ENCODE data around the gene OPHN1. TPM values are rescaled to one million over a fixed set of nuclear protein-coding genes. Genes with fewer than 3 reads are reported as not detected.

The OPHN1 gene
- polyA plus RNA-seq, 1 donor = 5.6 TPM

DNA sequence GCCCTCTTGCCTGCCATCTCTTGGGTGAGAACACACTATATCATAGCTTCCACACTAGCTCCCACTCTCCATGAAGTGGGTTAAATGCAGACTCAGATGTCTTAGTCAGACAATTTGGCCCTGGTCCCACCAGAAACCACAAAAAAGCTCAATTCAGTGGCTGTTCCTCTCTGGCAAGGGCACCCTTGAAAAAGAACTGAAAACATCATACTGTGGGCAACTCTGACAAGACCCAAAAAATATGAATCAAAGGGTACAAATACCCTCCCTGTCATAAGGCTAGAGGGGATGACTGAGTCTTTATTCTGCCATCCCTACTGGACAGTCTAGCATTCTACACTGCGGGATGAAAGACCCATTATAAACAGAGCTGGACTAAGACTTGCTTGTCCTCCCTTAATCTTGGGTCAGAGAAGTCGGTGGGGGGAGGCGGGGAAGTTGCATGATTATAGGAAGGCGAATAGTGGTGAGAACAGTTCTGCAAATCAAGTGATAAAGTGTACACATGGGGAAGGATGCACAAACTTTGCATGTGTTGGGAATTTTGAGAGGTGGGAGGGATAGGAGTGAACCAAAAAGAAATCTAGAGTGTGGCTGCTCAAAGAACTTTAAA, 172.1 kb downstream of the OPHN1 start:
- no peak for DNase-seq
- no peak overlapping the region for H3K4me3 ChIP-seq (ENCODE audit: low read length)
- H3K9me3 ChIP-seq (ENCODE audit: control insufficient read depth, low read depth, low read length) = no peaks in the 10 kb centered on the region
- H3K4me1 ChIP-seq (ENCODE audit: control insufficient read depth, insufficient read depth, low read length) = no peaks in the 10 kb centered on the region
- no peaks in the 10 kb centered on the region for H3K36me3 ChIP-seq (ENCODE audit: control insufficient read depth, insufficient read depth, low read length)
- H3K27me3 ChIP-seq (ENCODE audit: control insufficient read depth, insufficient read depth, low read length) = no peaks in the 10 kb centered on the region
- no CpG with 5 or more reads among the region's 4 CpGs for WGBS (ENCODE audit: insufficient coverage, low lambda C conversion rate)
- H3K27ac ChIP-seq (ENCODE audit: low read length) = no peak overlapping the region

DNA sequence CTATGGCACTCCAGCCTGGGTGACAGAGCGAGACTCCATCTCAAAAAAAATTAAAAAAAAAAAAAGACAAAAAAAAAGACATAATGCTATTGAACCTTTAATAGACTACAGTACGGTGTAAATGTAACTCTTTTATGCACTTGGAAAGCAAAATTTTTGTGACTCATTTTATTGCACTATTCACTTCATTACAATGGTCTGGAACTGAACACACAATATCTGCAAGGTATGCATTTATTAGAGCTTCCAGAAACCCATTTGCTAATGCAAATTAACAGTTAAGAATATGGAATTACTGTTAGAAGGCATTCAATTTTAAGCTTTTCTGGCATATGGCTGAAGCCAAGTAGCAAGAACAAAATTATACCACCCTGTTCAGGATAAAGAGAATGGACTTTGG, 176.3 kb downstream of the OPHN1 start:
- 100% methylated on average over 1 of the region's 2 CpGs for WGBS (ENCODE audit: insufficient coverage, low lambda C conversion rate)
- H3K27ac ChIP-seq (ENCODE audit: low read length) = no peak overlapping the region

DNA sequence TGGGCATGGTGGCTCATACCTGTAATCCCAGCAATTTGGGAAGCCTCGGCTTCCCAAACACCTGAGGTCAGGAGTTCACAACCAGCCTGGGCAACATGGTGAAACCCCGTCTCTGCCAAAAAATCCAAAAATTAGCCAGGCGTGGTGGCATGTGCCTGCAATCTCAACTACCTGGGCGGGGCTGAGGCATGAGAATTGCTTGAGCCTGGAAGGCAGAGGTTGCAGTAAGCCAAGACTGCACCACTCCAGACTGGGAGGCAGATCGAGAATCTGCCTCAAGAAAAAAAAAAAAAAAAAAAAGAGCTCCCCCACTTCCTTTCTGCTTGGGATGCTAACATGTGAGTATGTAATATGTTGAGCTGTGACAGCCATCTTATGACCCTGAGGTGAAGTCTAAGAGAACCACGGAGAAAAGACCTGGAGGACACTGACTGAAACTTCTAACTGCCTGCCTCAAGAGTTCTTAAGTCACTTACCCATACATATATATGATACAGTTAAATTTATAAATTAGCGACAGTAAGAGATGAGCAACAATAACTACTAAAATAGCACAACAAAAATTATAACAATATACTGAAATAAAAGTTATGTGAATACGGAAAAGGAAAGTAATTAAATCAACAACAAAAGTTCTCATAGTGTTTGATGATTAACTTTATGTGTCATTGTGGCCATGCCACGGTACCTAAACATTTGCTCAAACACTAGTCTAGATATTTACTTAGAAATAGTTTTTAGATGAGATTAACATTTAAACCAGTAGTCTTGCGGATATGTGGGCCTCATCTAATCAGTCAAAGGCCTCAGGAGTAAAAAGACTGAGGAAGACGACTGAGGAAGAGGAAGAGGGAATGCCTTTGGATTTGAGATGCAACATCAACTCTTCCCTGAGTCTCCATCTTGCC, 178.3 kb downstream of the OPHN1 start:
- Histone ChIP-seq H3K4me1 (ENCODE audit: control insufficient read depth, insufficient read depth, low read length) (no peaks in the 10 kb centered on the region), H3K9me3 (ENCODE audit: control insufficient read depth, low read depth, low read length) (no peaks in the 10 kb centered on the region), H3K27ac (ENCODE audit: low read length) (no peak overlapping the region), H3K4me3 (ENCODE audit: low read length) (no peak overlapping the region), H3K36me3 (ENCODE audit: control insufficient read depth, insufficient read depth, low read length) (no peaks in the 10 kb centered on the region), H3K27me3 (ENCODE audit: control insufficient read depth, insufficient read depth, low read length) (no peaks in the 10 kb centered on the region)
- DNase-seq = no peak
- 100% methylated on average over 1 of the region's 11 CpGs for WGBS (ENCODE audit: insufficient coverage, low lambda C conversion rate)

More for the DNA sequence above, 176.3 kb downstream of the OPHN1 start:
- no peaks in the 10 kb centered on the region for H3K27me3 ChIP-seq (ENCODE audit: control insufficient read depth, insufficient read depth, low read length)
- H3K4me3 ChIP-seq (ENCODE audit: low read length) = no peak overlapping the region
- no peaks in the 10 kb centered on the region for H3K9me3 ChIP-seq (ENCODE audit: control insufficient read depth, low read depth, low read length)
- no peak for DNase-seq
- H3K4me1 ChIP-seq (ENCODE audit: control insufficient read depth, insufficient read depth, low read length) = no peaks in the 10 kb centered on the region
- no peaks in the 10 kb centered on the region for H3K36me3 ChIP-seq (ENCODE audit: control insufficient read depth, insufficient read depth, low read length)

DNA sequence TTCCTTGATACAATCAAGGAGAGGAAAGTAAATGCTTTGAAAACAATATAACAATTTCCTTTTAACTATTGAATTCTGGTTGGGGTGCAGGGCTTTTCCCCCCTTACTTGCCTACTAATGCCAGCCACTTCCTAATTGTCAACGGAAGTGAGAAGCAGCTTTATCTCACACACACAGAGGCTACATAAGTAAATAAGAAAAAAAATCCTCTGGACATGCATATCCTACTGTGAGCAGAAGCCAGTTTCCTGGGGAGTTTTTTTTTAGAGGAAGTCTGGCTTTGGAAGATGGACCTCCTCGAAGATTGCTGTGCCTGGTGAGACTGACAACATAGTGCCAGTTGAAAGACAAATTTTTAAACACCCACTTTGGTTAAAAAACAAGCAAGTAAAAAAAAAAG, 180.6 kb downstream of the OPHN1 start:
- H3K4me3 ChIP-seq (ENCODE audit: low read length) = no peak overlapping the region
- H3K36me3 ChIP-seq (ENCODE audit: control insufficient read depth, insufficient read depth, low read length) = no peaks in the 10 kb centered on the region
- H3K9me3 ChIP-seq (ENCODE audit: control insufficient read depth, low read depth, low read length) = no peaks in the 10 kb centered on the region
- no peaks in the 10 kb centered on the region for H3K27me3 ChIP-seq (ENCODE audit: control insufficient read depth, insufficient read depth, low read length)
- H3K27ac ChIP-seq (ENCODE audit: low read length) = no peak overlapping the region
- WGBS (ENCODE audit: insufficient coverage, low lambda C conversion rate) = no CpG with 5 or more reads among the region's 2 CpGs
- DNase-seq = no peak
- no peaks in the 10 kb centered on the region for H3K4me1 ChIP-seq (ENCODE audit: control insufficient read depth, insufficient read depth, low read length)

DNA sequence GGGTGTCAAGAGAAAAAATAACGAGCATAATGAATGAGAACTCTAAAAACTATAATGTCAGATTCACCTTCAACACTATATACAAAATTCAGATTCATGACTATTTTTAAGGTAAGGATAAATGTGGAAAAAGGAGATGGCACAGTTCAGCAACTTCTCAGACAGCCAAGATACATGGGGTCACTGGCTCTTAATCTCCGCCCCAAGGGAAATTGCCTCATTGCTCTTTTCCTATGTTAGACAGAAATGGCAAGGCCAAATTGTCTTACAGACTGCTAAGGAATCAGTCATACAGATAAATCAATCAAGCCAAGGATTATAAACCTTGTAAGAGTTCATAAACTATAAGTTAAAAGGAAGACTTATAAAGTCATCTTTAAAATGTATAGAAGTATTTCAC, 183.4 kb downstream of the OPHN1 start:
- no peak overlapping the region for H3K27ac ChIP-seq (ENCODE audit: low read length)

DNA sequence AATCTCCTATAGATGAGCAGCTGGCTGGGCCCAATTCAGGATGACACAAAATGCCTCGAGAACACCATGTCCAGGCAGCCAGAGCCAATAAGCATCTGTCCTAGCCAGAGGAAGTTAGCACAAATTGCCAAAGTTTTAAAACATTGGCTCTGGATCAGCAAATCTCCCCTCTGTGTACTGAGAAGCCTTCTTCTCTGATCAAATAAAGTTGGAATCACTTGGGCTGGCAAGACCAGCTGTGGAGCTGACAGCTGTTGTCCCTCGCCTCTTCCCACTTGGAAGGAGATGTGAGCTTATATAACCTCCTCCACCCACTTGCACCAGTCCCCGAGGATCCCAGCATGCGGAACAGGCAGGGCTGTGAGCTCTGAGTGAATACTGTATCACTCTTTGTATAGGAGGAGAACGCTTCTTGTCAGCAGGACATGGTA, 183.9 kb downstream of the OPHN1 start:
- no peak overlapping the region for H3K27ac ChIP-seq (ENCODE audit: low read length)
- no CpG with 5 or more reads among the region's 5 CpGs for WGBS (ENCODE audit: insufficient coverage, low lambda C conversion rate)
- H3K27me3 ChIP-seq (ENCODE audit: control insufficient read depth, insufficient read depth, low read length) = no peaks in the 10 kb centered on the region
- no peaks in the 10 kb centered on the region for H3K36me3 ChIP-seq (ENCODE audit: control insufficient read depth, insufficient read depth, low read length)
- H3K4me3 ChIP-seq (ENCODE audit: low read length) = no peak overlapping the region
- H3K4me1 ChIP-seq (ENCODE audit: control insufficient read depth, insufficient read depth, low read length) = no peaks in the 10 kb centered on the region
- DNase-seq = no peak
- no peaks in the 10 kb centered on the region for H3K9me3 ChIP-seq (ENCODE audit: control insufficient read depth, low read depth, low read length)

More for the DNA sequence above, 183.4 kb downstream of the OPHN1 start:
- no peaks in the 10 kb centered on the region for H3K4me1 ChIP-seq (ENCODE audit: control insufficient read depth, insufficient read depth, low read length)
- no CpG with 5 or more reads among the region's 2 CpGs for WGBS (ENCODE audit: insufficient coverage, low lambda C conversion rate)
- no peaks in the 10 kb centered on the region for H3K9me3 ChIP-seq (ENCODE audit: control insufficient read depth, low read depth, low read length)
- H3K36me3 ChIP-seq (ENCODE audit: control insufficient read depth, insufficient read depth, low read length) = no peaks in the 10 kb centered on the region
- DNase-seq = no peak
- H3K27me3 ChIP-seq (ENCODE audit: control insufficient read depth, insufficient read depth, low read length) = no peaks in the 10 kb centered on the region
- no peak overlapping the region for H3K4me3 ChIP-seq (ENCODE audit: low read length)

DNA sequence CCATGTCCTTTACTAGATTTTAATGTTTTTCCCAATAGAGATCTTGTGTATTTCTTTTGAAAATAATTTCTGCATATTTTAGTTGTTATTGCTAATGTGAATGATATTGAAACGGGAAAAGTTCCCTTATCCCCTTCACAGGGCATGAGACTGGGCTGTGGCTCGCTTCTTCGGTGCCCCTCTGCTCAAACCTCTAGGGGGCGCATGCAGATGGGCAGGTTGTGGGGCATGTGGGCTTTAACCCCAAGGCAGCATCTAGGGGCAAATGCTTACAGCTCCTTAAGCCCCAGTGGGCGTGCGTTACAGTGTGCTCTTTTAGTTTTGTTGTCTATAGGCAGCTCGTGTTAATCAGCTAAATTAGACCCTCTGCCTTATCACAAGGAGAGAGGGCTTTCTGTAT, 194.7 kb downstream of the OPHN1 start:
- Histone ChIP-seq H3K4me1 (ENCODE audit: control insufficient read depth, insufficient read depth, low read length) (no peaks in the 10 kb centered on the region), H3K27me3 (ENCODE audit: control insufficient read depth, insufficient read depth, low read length) (no peaks in the 10 kb centered on the region), H3K27ac (ENCODE audit: low read length) (no peak overlapping the region), H3K9me3 (ENCODE audit: control insufficient read depth, low read depth, low read length) (no peaks in the 10 kb centered on the region), H3K36me3 (ENCODE audit: control insufficient read depth, insufficient read depth, low read length) (no peaks in the 10 kb centered on the region), H3K4me3 (ENCODE audit: low read length) (no peak overlapping the region)
- DNase-seq = no peak
- no CpG with 5 or more reads among the region's 7 CpGs for WGBS (ENCODE audit: insufficient coverage, low lambda C conversion rate)

DNA sequence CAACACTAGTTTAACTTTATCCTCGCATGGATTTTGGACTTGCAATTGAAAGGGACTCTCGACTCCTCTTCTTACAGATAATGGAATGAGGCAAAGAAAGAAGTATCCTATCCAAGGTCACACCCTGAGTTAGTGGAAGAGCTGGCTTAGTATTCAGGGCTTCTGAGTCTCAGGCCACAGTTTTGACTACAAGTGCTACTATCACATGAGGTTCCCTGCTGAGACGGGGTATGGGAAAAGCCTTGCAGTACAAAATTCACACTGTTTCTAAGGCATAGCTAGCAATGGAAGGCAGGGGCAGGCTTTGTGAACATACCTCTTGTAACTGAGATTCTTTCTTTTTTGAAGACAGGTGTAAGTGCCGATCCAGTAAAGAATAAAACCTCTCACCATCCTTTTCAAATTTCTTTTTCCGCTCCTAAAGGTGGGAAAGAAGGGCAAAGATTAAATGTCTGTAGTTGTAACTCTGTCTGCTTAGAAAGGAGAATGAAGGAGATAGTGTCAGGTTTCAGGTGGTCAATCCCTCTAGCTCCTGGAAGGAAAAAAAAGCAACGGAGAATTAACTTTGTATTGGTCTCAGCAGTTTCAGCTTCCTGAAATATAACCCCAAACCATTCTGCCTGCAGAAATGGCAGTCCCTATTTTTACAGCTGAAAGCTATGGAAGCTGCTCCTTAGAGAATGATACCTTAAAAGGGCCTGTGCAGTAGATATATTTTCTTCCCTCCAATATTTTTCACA, 199.0 kb downstream of the OPHN1 start:
- Histone ChIP-seq H3K4me3 (ENCODE audit: low read length) (no peak overlapping the region), H3K27ac (ENCODE audit: low read length) (no peak overlapping the region), H3K9me3 (ENCODE audit: control insufficient read depth, low read depth, low read length) (no peaks in the 10 kb centered on the region), H3K4me1 (ENCODE audit: control insufficient read depth, insufficient read depth, low read length) (no peaks in the 10 kb centered on the region), H3K36me3 (ENCODE audit: control insufficient read depth, insufficient read depth, low read length) (no peaks in the 10 kb centered on the region), H3K27me3 (ENCODE audit: control insufficient read depth, insufficient read depth, low read length) (no peaks in the 10 kb centered on the region)
- WGBS (ENCODE audit: insufficient coverage, low lambda C conversion rate) = no CpG with 5 or more reads among the region's 6 CpGs
- DNase-seq = no peak

DNA sequence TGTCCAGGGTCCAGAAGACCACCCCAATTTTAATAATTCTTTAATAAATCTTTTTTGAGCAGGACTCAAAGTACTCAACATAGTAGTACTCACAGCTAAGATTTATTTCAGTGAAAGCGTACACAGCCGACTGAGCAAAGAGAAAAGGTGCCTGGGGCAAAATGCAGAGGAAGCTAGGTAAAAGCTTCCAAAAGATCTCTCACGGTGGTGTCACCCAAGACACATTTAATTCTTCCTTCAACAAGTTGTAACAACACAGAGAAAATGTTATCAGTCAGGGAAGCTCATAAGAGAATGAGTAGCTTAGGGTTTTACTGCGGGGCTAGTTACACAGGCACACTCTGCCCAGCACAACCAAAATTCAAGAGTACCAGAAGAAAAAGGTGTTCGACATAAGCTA, 201.1 kb downstream of the OPHN1 start:
- DNase-seq = no peak
- Histone ChIP-seq H3K4me1 (ENCODE audit: control insufficient read depth, insufficient read depth, low read length) (no peaks in the 10 kb centered on the region), H3K27ac (ENCODE audit: low read length) (no peak overlapping the region), H3K4me3 (ENCODE audit: low read length) (no peak overlapping the region), H3K36me3 (ENCODE audit: control insufficient read depth, insufficient read depth, low read length) (no peaks in the 10 kb centered on the region), H3K9me3 (ENCODE audit: control insufficient read depth, low read depth, low read length) (no peaks in the 10 kb centered on the region), H3K27me3 (ENCODE audit: control insufficient read depth, insufficient read depth, low read length) (no peaks in the 10 kb centered on the region)
- no CpG with 5 or more reads among the region's 5 CpGs for WGBS (ENCODE audit: insufficient coverage, low lambda C conversion rate)

DNA sequence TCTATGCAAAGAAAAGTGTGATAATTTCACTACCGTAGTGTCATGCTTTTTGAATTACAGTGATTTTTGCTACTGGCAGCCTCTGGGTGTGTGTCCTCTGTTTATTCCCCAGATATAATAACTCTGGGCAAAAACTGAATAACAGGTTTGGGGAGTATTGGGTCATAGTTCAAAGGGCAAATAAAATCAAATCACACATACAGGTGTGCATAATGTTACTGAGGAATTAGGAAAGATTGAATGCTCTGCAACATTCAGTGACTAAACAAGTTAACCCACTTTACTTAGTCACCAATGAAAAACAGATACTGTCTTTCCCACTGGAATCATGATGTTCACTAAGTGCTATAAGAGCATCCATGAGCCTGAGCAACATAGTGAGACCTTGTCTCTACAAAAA, 224.3 kb downstream of the OPHN1 start:
- Histone ChIP-seq H3K36me3 (ENCODE audit: control insufficient read depth, insufficient read depth, low read length) (peaks cover 2% of the 10 kb centered on the region), H3K4me1 (ENCODE audit: control insufficient read depth, insufficient read depth, low read length) (no peaks in the 10 kb centered on the region), H3K27me3 (ENCODE audit: control insufficient read depth, insufficient read depth, low read length) (no peaks in the 10 kb centered on the region), H3K9me3 (ENCODE audit: control insufficient read depth, low read depth, low read length) (no peaks in the 10 kb centered on the region), H3K27ac (ENCODE audit: low read length) (no peak overlapping the region), H3K4me3 (ENCODE audit: low read length) (no peak overlapping the region)
- no CpG with 5 or more reads among the region's 1 CpG for WGBS (ENCODE audit: insufficient coverage, low lambda C conversion rate)
- no peak for DNase-seq

Measured in large intestine (tissue), 3 donors.